ENCODE measurements around the gene LMO7. TPM values are rescaled to one million over a fixed set of nuclear protein-coding genes. Genes with fewer than 3 reads are reported as not detected.

LMO7 gene
- total and polyA plus RNA-seq, 11 donors, result 195 to 573 (median 425) TPM

- ATAC-seq, result no peak
- no peak for TF ChIP-seq CTCF (IDR thresholded peaks at IDR 0.05)
- no peak for TF ChIP-seq POLR2A (IDR thresholded peaks at IDR 0.05)
- H3K4me1 ChIP-seq, result peaks cover 0 to 44% (median 8%) of the 10 kb centered on the region in 12 donors
- H3K27me3 ChIP-seq, result no peaks in the 10 kb centered on the region
- WGBS, 4 donors, result 17 to 59% (median 58%) methylated on average over 1 of the region's 1 CpG
- DNase-seq, result no peak
- H3K4me3 ChIP-seq, result no peak overlapping the region
- intact Hi-C loops (cut with DNase I), result no loop called here
- peaks cover 0 to 9% (median 0%) of the 10 kb centered on the region in 12 donors for H3K9me3 ChIP-seq
- peaks cover 0 to 57% (median 4%) of the 10 kb centered on the region in 9 donors for H3K36me3 ChIP-seq
- H3K27ac ChIP-seq, result no peak overlapping the region
These were observed 194.7 kb downstream of the LMO7 start for GRCh38 chr13:75830842-75831241.

GRCh38 chr13:75831389-75831788, 195.3 kb downstream of the LMO7 start:
- no peak for TF ChIP-seq POLR2A (IDR thresholded peaks at IDR 0.05)
- no peak for TF ChIP-seq CTCF (IDR thresholded peaks at IDR 0.05)
- DNase-seq, result no peak
- no peak overlapping the region for H3K4me3 ChIP-seq
- peaks cover 0 to 59% (median 7%) of the 10 kb centered on the region in 9 donors for H3K36me3 ChIP-seq
- no peak for ATAC-seq
- peaks cover 0 to 40% (median 8%) of the 10 kb centered on the region in 12 donors for H3K4me1 ChIP-seq
- no peak overlapping the region for H3K27ac ChIP-seq
- peaks cover 0 to 9% (median 0%) of the 10 kb centered on the region in 12 donors for H3K9me3 ChIP-seq
- intact Hi-C loops (cut with DNase I), result no loop called here
- H3K27me3 ChIP-seq, result no peaks in the 10 kb centered on the region

- peaks cover 0 to 67% (median 9%) of the 10 kb centered on the region in 9 donors for H3K36me3 ChIP-seq
- intact Hi-C loops (cut with DNase I), result no loop called here
These were observed 196.7 kb downstream of the LMO7 start for GRCh38 chr13:75832812-75833211.

GRCh38 chr13:75836441-75836840, 200.3 kb downstream of the LMO7 start:
- Histone ChIP-seq H3K27ac (no peak overlapping the region), H3K27me3 (no peaks in the 10 kb centered on the region), H3K9me3 (peaks cover 0 to 1% (median 0%) of the 10 kb centered on the region in 12 donors), H3K4me1 (peaks cover 0 to 14% (median 0%) of the 10 kb centered on the region in 12 donors), H3K36me3 (peaks cover 0 to 91% (median 28%) of the 10 kb centered on the region in 9 donors), H3K4me3 (no peak overlapping the region)
- intact Hi-C loops (cut with DNase I), result no loop called here
- TF ChIP-seq POLR2A (IDR thresholded peaks at IDR 0.05), result no peak
- no peak for TF ChIP-seq CTCF (IDR thresholded peaks at IDR 0.05)
- no peak for DNase-seq
- WGBS, 4 donors, result 42 to 74% (median 63%) methylated on average over 4 of the region's 4 CpGs
- peak in 2 of 4 donors; percentile 44 to 53 for ATAC-seq

More at GRCh38 chr13:75832812-75833211, 196.7 kb downstream of the LMO7 start:
- Histone ChIP-seq H3K4me3 (no peak overlapping the region), H3K27ac (no peak overlapping the region), H3K4me1 (peaks cover 0 to 29% (median 8%) of the 10 kb centered on the region in 12 donors), H3K9me3 (peaks cover 0 to 9% (median 0%) of the 10 kb centered on the region in 12 donors), H3K27me3 (no peaks in the 10 kb centered on the region)
- ATAC-seq (no peak), DNase-seq (no peak)
- WGBS, 4 donors, result 65 to 72% (median 69%) methylated on average over 5 of the region's 5 CpGs
- TF ChIP-seq CTCF (IDR thresholded peaks at IDR 0.05) (no peak), POLR2A (IDR thresholded peaks at IDR 0.05) (no peak)
